ENCODE measurements around the gene SPEG.

The SPEG gene

GRCh38 chr2:219426068-219426443 lies 8.6 kb upstream of the SPEG start:
- no peak for DNase-seq

- DNase-seq: no peak
Observed at GRCh38 chr2:219426534-219427136, 8.0 kb upstream of the SPEG start.

- no peak for DNase-seq
Observed at GRCh38 chr2:219428469-219428868, 6.2 kb upstream of the SPEG start.

GRCh38 chr2:219429958-219430606 lies 4.6 kb upstream of the SPEG start:
- no peak for DNase-seq

- DNase-seq: no peak
Observed at GRCh38 chr2:219430633-219431615, 3.7 kb upstream of the SPEG start.

- DNase-seq: no peak
Observed at GRCh38 chr2:219433666-219434467, 776 bp upstream of the SPEG start.

GRCh38 chr2:219434468-219434717 lies 250 bp upstream of the SPEG start:
- no peak for DNase-seq

GRCh38 chr2:219435701-219436100 lies 1.1 kb downstream of the SPEG start:
- DNase-seq: no peak

GRCh38 chr2:219436491-219436890 lies 1.8 kb downstream of the SPEG start:
- no peak for DNase-seq

GRCh38 chr2:219437141-219437540 lies 2.5 kb downstream of the SPEG start:
- no peak for DNase-seq

GRCh38 chr2:219437690-219438206 lies 3.1 kb downstream of the SPEG start:
- no peak for DNase-seq

- no peak for DNase-seq
Observed at GRCh38 chr2:219438453-219438852, 3.8 kb downstream of the SPEG start.

GRCh38 chr2:219439506-219439905 lies 4.9 kb downstream of the SPEG start:
- no peak for DNase-seq

GRCh38 chr2:219440388-219441256 lies 6.0 kb downstream of the SPEG start:
- no peak for DNase-seq

GRCh38 chr2:219441451-219442255 lies 7.0 kb downstream of the SPEG start:
- no peak for DNase-seq

- no peak for DNase-seq
Observed at GRCh38 chr2:219442256-219443015, 7.8 kb downstream of the SPEG start.

- DNase-seq: no peak
Observed at GRCh38 chr2:219443016-219443696, 8.5 kb downstream of the SPEG start.

GRCh38 chr2:219443697-219444023 lies 9.0 kb downstream of the SPEG start:
- no peak for DNase-seq

GRCh38 chr2:219444566-219445091 lies 10.0 kb downstream of the SPEG start:
- DNase-seq: no peak

GRCh38 chr2:219445220-219445640 lies 10.6 kb downstream of the SPEG start:
- DNase-seq: no peak

Data from KG1 (cell line).